AG09309 (cell line): ENCODE results near the gene DESI2.

ENCODE experiments used
- DNase-seq: peaks from one replicate; pipeline ENCODE4 v3.0.0-alpha.2; 2010; ENCODE audit warnings: low read depth
- H3K4me3 ChIP-seq: 2 replicates; pipeline ENCODE4 v1.5.1; 2011; ENCODE audit warnings: mild to moderate bottlenecking, low read depth, low read length, moderate library complexity; ENCODE audit not compliant: control insufficient read depth
- CTCF ChIP-seq: IDR thresholded peaks from 2 replicates; pipeline ENCODE4 v1.5.1; 2011; ENCODE audit warnings: mild to moderate bottlenecking, low read depth, low read length, inconsistent platforms; ENCODE audit not compliant: insufficient read depth, control insufficient read depth; ENCODE audit errors: missing control alignments

DESI2 gene

GRCh38 chr1:244626709-244627108 is 26.2 kb upstream of the DESI2 start:
- H3K4me3 ChIP-seq: no peak overlapping the region
- TF ChIP-seq CTCF: no peak
- no peak for DNase-seq

GRCh38 chr1:244628789-244629188 is 24.1 kb upstream of the DESI2 start:
- no peak overlapping the region for H3K4me3 ChIP-seq
- no peak for DNase-seq
- no peak for TF ChIP-seq CTCF

GRCh38 chr1:244633140-244633539 is 19.8 kb upstream of the DESI2 start:
- no peak for TF ChIP-seq CTCF
- no peak overlapping the region for H3K4me3 ChIP-seq
- no peak for DNase-seq

- DNase-seq: no peak
- H3K4me3 ChIP-seq: no peak overlapping the region
- no peak for TF ChIP-seq CTCF
Measured at GRCh38 chr1:244634546-244634945, 18.4 kb upstream of the DESI2 start.

- no peak for TF ChIP-seq CTCF
- DNase-seq: no peak
- H3K4me3 ChIP-seq: no peak overlapping the region
Measured at GRCh38 chr1:244636488-244637259, 16.3 kb upstream of the DESI2 start.

GRCh38 chr1:244639561-244639960 is 13.4 kb upstream of the DESI2 start:
- TF ChIP-seq CTCF: no peak
- no peak for DNase-seq
- no peak overlapping the region for H3K4me3 ChIP-seq
